ENCODE data around the gene ISCA2. TPM values are rescaled to one million over a fixed set of nuclear protein-coding genes. Genes with fewer than 3 reads are reported as not detected.

Gene ISCA2
- total RNA-seq, 2 experiments from 2014 or later, result 38.4 to 50.0 TPM

GRCh38 chr14:74463697-74464096, 29.9 kb upstream of the ISCA2 start:
- ChIA-PET POLR2A (interaction anchor here (0.5 kb wide), 1 partner anchor 278 kb away, joined by 4 read pairs; no protein-coding TSS in a partner anchor), CTCF (ENCODE audit: unreplicated experiment) (no interaction called here)
- Histone ChIP-seq H3K36me3 (ENCODE audit: insufficient read depth, low read length) (no peaks in the 10 kb centered on the region), H4K20me1 (ENCODE audit: insufficient read depth, low read length) (no peaks in the 10 kb centered on the region), H3K4me3 (ENCODE audit: low read depth, low read length, poor library complexity, severe bottlenecking) (no peak overlapping the region), H3K27ac (ENCODE audit: low read depth, low read length, poor library complexity, severe bottlenecking) (no peak overlapping the region), H3K4me1 (ENCODE audit: insufficient read depth, low read length, poor library complexity, severe bottlenecking) (no peaks in the 10 kb centered on the region), H3K79me2 (ENCODE audit: insufficient read depth, low read depth, low read length) (no peaks in the 10 kb centered on the region), H3K4me2 (ENCODE audit: low read length) (no peak overlapping the region), H2AFZ (ENCODE audit: low read length) (no peak overlapping the region), H3K9me2 (ENCODE audit: insufficient read depth, low read length) (no peaks in the 10 kb centered on the region), H3K9me3 (ENCODE audit: low read length) (no peaks in the 10 kb centered on the region)
- TF ChIP-seq, protein P1, sequence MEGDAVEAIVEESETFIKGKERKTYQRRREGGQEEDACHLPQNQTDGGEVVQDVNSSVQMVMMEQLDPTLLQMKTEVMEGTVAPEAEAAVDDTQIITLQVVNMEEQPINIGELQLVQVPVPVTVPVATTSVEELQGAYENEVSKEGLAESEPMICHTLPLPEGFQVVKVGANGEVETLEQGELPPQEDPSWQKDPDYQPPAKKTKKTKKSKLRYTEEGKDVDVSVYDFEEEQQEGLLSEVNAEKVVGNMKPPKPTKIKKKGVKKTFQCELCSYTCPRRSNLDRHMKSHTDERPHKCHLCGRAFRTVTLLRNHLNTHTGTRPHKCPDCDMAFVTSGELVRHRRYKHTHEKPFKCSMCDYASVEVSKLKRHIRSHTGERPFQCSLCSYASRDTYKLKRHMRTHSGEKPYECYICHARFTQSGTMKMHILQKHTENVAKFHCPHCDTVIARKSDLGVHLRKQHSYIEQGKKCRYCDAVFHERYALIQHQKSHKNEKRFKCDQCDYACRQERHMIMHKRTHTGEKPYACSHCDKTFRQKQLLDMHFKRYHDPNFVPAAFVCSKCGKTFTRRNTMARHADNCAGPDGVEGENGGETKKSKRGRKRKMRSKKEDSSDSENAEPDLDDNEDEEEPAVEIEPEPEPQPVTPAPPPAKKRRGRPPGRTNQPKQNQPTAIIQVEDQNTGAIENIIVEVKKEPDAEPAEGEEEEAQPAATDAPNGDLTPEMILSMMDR (conservative IDR thresholded peaks at IDR 0.05; ENCODE audit: low read length), result no peak
- no peak for TF ChIP-seq EZH2phosphoT487 (IDR thresholded peaks at IDR 0.05; ENCODE audit: borderline replicate concordance, low read depth, low read length)
- no TSS peak for BruUV-seq (replicated peaks)
- DNase-seq (ENCODE audit: low spot score), result no peak
- intact Hi-C loops (cut with micrococcal nuclease; ENCODE audit: unreplicated experiment), result no loop called here

GRCh38 chr14:74464785-74465184, 28.8 kb upstream of the ISCA2 start:
- POLR2A ChIA-PET, result no interaction called here
- H3K9me3 ChIP-seq (ENCODE audit: low read length), result no peaks in the 10 kb centered on the region
- no peaks in the 10 kb centered on the region for H3K4me1 ChIP-seq (ENCODE audit: insufficient read depth, low read length, poor library complexity, severe bottlenecking)
- CTCF ChIA-PET (ENCODE audit: unreplicated experiment), result no interaction called here
- no peak overlapping the region for H3K4me2 ChIP-seq (ENCODE audit: low read length)
- intact Hi-C loops (cut with micrococcal nuclease; ENCODE audit: unreplicated experiment), result no loop called here
- no peak for DNase-seq (ENCODE audit: low spot score)
- no peak overlapping the region for H3K27ac ChIP-seq (ENCODE audit: low read depth, low read length, poor library complexity, severe bottlenecking)
- H3K4me3 ChIP-seq (ENCODE audit: low read depth, low read length, poor library complexity, severe bottlenecking), result no peak overlapping the region
- BruUV-seq (replicated peaks), result no TSS peak
- H3K36me3 ChIP-seq (ENCODE audit: insufficient read depth, low read length), result no peaks in the 10 kb centered on the region
- no peaks in the 10 kb centered on the region for H3K9me2 ChIP-seq (ENCODE audit: insufficient read depth, low read length)
- no peak overlapping the region for H2AFZ ChIP-seq (ENCODE audit: low read length)
- no peaks in the 10 kb centered on the region for H3K79me2 ChIP-seq (ENCODE audit: insufficient read depth, low read depth, low read length)
- no peak for TF ChIP-seq EZH2phosphoT487 (IDR thresholded peaks at IDR 0.05; ENCODE audit: borderline replicate concordance, low read depth, low read length)
- TF ChIP-seq, protein P1 (conservative IDR thresholded peaks at IDR 0.05; ENCODE audit: low read length), result no peak
- no peaks in the 10 kb centered on the region for H4K20me1 ChIP-seq (ENCODE audit: insufficient read depth, low read length)

DNA sequence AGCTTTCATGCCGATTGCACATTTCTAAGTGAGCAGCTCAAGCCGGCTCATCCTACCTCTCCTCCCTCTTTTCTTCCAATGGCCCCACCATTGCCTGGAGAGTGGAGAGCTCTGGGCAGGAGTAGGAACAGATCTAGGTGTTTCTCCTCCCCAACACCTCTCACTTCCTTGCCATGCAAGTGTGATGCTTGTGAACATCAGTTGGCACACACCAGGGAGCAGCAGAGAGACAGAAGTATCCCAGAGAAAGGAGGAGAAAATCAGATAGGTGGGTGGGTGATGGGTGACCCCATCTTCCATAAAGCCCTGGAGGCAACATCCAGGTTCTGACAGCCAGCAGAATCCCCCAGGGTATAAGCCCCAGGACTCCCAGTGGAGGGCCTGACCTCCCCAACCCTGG, 28.2 kb upstream of the ISCA2 start:
- Histone ChIP-seq H3K9me2 (ENCODE audit: insufficient read depth, low read length) (no peaks in the 10 kb centered on the region), H4K20me1 (ENCODE audit: insufficient read depth, low read length) (no peaks in the 10 kb centered on the region), H3K4me1 (ENCODE audit: insufficient read depth, low read length, poor library complexity, severe bottlenecking) (no peaks in the 10 kb centered on the region), H3K4me2 (ENCODE audit: low read length) (no peak overlapping the region), H3K36me3 (ENCODE audit: insufficient read depth, low read length) (no peaks in the 10 kb centered on the region), H3K27ac (ENCODE audit: low read depth, low read length, poor library complexity, severe bottlenecking) (no peak overlapping the region), H2AFZ (ENCODE audit: low read length) (no peak overlapping the region), H3K9me3 (ENCODE audit: low read length) (no peaks in the 10 kb centered on the region), H3K79me2 (ENCODE audit: insufficient read depth, low read depth, low read length) (no peaks in the 10 kb centered on the region), H3K4me3 (ENCODE audit: low read depth, low read length, poor library complexity, severe bottlenecking) (no peak overlapping the region)
- POLR2A ChIA-PET, result no interaction called here
- no TSS peak for BruUV-seq (replicated peaks)
- CTCF ChIA-PET (ENCODE audit: unreplicated experiment), result no interaction called here
- intact Hi-C loops (cut with micrococcal nuclease; ENCODE audit: unreplicated experiment), result no loop called here
- no peak for DNase-seq (ENCODE audit: low spot score)
- no peak for TF ChIP-seq EZH2phosphoT487 (IDR thresholded peaks at IDR 0.05; ENCODE audit: borderline replicate concordance, low read depth, low read length)
- TF ChIP-seq, protein P1 (conservative IDR thresholded peaks at IDR 0.05; ENCODE audit: low read length), result no peak

Measured in OCI-LY7 (cell line).